Activated CD8-positive, alpha-beta memory T cell treated with anti-CD3 and anti-CD28 coated beads for 1 hour (primary cell): Measurements from ENCODE around the gene NTSR1.

Experiments
- DNase-seq, 2 donors: peaks; one replicate each; pipeline ENCODE4 v3.0.0-alpha.2; 2020; ENCODE audit warnings: low read depth in 1 of 2; ENCODE audit errors: extremely low read depth in 1 of 2

Gene NTSR1

GRCh38 chr20:62692801-62693523 is 15.7 kb upstream of the NTSR1 start:
- no peak for DNase-seq

DNA sequence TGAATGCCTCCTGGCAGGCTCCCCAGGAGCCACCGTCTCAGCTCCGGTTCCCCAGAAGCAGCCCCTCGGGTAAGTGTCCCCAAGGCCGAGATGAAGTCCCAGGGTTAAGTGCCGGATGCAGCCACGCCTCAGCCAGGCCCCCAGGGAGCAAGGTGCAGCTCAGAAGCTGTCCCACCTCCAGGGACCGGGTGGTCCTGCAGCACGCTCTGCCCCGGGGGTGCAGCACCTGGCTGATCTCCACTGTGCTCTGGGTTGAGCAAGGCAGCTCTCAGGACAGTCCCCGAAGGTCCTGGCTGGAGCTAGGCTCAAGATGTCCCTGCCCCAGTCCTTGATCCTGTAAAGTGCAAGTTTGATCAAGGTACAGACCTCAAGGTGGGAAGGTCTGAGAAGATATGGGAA is 15.1 kb upstream of the NTSR1 start:
- DNase-seq = no peak

DNA sequence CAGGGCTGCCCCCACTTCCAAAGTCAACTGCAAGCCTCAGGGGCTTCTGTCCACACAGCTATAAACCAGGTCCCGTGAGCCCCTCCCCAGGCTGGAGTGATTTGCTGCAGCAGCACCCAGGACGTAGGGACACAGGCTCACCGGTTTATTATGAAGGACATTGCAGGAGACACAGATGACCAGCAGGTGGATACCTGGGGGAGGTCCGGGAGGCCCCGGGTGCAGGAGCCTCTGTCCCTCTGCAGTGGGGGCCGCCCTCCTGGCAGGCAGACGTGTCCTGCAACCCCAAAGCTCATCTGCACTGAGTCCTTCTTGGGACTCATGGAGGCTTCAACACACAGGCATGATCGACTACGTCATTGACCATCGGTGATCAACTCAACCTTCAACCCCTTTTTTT is 14.5 kb upstream of the NTSR1 start:
- DNase-seq = no peak

GRCh38 chr20:62694868-62695267 is 13.8 kb upstream of the NTSR1 start:
- no peak for DNase-seq

GRCh38 chr20:62695448-62696414 is 12.9 kb upstream of the NTSR1 start:
- no peak for DNase-seq

DNA sequence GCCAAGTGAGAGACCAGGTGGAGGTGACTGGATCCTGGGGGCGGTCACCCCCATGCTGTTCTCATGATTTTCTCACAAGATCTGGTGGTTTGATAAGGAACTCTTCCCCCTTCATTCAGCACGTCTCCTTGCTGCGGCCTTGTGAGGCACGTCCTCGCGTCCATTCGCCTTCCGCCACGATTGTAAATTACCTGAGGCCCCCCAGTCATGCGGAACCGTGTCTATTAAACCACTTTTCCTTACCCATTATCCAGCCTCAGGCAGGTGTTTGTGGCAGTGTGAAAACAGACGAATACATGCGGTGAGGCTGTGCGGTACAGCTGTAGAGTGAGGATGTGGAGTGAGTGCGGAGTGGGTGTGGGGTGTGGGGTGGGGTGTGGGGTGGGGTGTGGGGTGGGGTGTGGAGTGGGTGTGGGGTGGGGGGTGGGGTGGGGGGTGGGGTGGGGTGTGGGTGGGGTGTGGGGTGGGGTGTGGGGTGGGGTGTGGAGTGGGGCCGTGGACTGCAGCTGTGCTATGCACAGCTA is 12.1 kb upstream of the NTSR1 start:
- DNase-seq = no peak

DNA sequence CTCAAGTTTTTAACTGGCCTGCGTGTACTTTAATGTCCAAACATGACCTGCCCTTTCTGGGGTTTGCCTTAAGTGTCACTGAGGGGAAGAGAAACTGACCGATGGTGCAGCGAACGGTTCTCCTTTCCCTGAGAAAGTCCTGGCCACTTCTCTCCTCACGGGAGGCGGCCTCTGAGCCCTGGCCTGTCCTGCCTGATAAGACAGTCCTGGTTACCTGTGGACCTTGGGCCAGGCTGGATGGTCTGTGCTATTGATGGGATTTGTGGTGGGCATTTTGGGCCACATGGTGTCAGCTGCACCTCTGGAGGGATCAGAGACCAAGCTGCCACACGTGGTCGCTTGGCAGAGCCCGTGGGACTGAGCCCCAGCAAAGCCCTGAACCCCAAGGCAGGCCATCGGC is 11.6 kb upstream of the NTSR1 start:
- no peak for DNase-seq

GRCh38 chr20:62697468-62697912 is 11.1 kb upstream of the NTSR1 start:
- no peak for DNase-seq

GRCh38 chr20:62698231-62698630 is 10.4 kb upstream of the NTSR1 start:
- DNase-seq = no peak

GRCh38 chr20:62699296-62699695 is 9.3 kb upstream of the NTSR1 start:
- no peak for DNase-seq

DNA sequence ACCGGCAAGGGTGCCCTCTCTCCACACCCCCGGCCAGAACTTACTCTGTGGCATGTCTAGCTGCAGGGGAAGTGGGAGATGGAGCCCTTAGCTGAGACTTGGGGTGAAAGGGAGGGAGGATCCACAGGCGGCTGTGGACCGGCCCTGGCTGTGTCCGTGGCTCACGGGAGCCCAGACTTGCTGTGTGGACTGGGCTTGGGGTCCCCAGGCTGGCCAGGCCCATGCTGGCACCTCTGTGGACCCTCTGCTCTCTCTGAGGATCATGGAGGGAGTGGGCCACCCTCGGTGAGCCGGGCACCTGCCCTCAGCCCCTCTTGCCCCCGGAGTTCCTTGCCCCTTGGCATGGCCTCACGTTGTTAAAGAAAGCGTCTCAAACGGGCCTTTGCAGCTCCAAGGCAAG is 8.9 kb upstream of the NTSR1 start:
- no peak for DNase-seq

GRCh38 chr20:62700261-62700930 is 8.2 kb upstream of the NTSR1 start:
- DNase-seq = no peak

DNA sequence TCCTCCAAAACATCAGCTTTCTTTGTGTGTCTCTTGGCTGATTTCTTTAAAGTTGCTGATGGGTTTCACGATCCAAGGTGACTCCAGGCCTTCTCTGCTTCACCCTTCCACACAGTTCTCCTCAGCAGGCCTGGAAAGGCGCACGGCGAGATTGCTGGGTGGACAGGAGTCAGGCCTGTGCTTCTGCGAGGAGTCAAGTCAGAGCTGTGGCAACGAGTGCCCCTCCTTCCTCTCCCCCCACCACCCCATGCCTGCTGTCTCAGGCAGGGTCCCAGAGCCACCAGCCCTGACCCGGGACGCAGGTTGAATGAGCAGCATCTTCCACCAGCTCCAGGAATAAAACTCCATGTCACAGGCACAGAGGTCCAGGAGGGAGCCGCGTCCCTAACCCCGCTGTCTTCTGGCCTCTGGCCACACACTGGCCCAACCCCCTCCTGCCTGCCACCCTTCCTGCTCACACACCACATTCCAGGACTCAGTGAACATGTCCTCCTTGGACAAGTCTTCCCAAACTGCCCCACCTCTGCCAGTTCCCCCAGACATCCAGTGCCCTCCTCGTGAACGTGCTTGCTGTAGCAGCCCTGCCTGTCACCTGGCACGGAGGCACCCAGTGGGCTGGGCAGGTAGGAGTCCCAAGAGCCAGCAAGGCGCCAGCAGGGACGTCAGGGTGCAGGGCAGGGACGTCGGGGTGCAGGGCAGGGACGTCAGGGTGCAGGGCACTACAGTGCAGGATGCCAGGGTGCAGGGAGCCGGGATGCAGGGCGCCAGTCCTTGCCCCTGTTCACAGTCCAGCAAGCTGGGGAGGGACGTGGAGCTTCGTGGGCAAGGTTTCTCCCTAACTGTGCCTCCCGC is 7.2 kb upstream of the NTSR1 start:
- DNase-seq = no peak

DNA sequence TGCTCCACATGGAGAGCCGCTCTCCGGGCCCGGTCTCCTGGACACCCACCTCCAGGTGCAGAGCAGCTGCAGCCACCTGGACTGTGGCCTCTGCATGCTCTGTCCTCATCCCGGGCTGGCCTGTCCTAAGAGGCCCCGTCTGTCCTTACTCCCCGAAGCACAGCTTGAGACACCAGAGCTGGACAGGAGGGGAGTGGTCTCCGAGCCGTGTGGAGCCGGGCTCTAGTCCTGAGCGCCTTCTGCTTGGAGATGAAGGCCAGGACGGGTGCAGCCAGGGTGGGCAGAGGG is 6.7 kb upstream of the NTSR1 start:
- no peak for DNase-seq

GRCh38 chr20:62702895-62703852 is 5.5 kb upstream of the NTSR1 start:
- no peak for DNase-seq

DNA sequence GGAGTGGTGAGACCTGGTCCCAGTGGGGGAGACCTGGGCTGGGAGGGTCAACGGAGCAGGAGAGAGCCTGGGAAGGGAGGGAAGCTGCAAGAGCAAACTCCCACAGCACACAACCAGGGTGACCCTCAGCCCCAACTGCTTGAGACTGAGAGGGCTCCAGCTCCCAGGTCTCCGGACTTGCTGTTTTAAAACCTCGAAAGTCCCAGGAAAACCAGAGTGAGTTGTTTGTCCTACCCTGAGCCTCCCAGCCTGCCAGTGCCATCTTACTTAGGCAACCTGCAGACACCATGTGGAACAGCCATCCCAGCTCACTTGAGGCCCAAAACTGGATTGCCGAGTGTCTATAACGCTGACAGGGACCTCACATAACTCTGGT is 4.8 kb upstream of the NTSR1 start:
- no peak for DNase-seq

- no peak for DNase-seq
These were observed 4.2 kb upstream of the NTSR1 start for GRCh38 chr20:62704341-62704948.

- DNase-seq = no peak
These were observed 3.0 kb upstream of the NTSR1 start for GRCh38 chr20:62705627-62706026.

GRCh38 chr20:62706344-62706743 is 2.3 kb upstream of the NTSR1 start:
- no peak for DNase-seq
